ENCODE data around the gene KDELR3.
"Not testable (repeated sequence)": the region's sequence is repeated elsewhere in the genome, so short reads cannot be mapped to it uniquely, and the experiment has no call there.

Gene KDELR3

GRCh38 chr22:38456841-38457699, 10.8 kb upstream of the KDELR3 start:
- no peak for DNase-seq (ENCODE audit: low read depth)

GRCh38 chr22:38460426-38460840, 7.5 kb upstream of the KDELR3 start:
- DNase-seq (ENCODE audit: low read depth) = no peak

GRCh38 chr22:38461057-38461413, 6.9 kb upstream of the KDELR3 start:
- no peak for DNase-seq (ENCODE audit: low read depth)

GRCh38 chr22:38461414-38462081, 6.3 kb upstream of the KDELR3 start:
- DNase-seq (ENCODE audit: low read depth) = peak; percentile 23

- no peak for DNase-seq (ENCODE audit: low read depth)
These were observed 4.7 kb upstream of the KDELR3 start for GRCh38 chr22:38462960-38463784.

- no peak for DNase-seq (ENCODE audit: low read depth)
These were observed 2.8 kb upstream of the KDELR3 start for GRCh38 chr22:38464992-38465672.

- no peak for DNase-seq (ENCODE audit: low read depth)
These were observed 2.0 kb upstream of the KDELR3 start for GRCh38 chr22:38465673-38466490.

GRCh38 chr22:38467438-38467903, 425 bp upstream of the KDELR3 start:
- DNase-seq (ENCODE audit: low read depth) = no peak

- no peak for DNase-seq (ENCODE audit: low read depth)
These were observed 778 bp downstream of the KDELR3 start for GRCh38 chr22:38468443-38469305.

- DNase-seq (ENCODE audit: low read depth) = no peak
These were observed 1.4 kb downstream of the KDELR3 start for GRCh38 chr22:38469306-38469781.

- not testable (repeated sequence) for DNase-seq (ENCODE audit: low read depth)
These were observed 2.3 kb downstream of the KDELR3 start for GRCh38 chr22:38470179-38470578.

GRCh38 chr22:38471237-38471636, 3.3 kb downstream of the KDELR3 start:
- no peak for DNase-seq (ENCODE audit: low read depth)

GRCh38 chr22:38474003-38474607, 6.2 kb downstream of the KDELR3 start:
- DNase-seq (ENCODE audit: low read depth) = no peak

GRCh38 chr22:38477585-38477984, 9.7 kb downstream of the KDELR3 start:
- DNase-seq (ENCODE audit: low read depth) = no peak

- no peak for DNase-seq (ENCODE audit: low read depth)
These were observed 11.4 kb downstream of the KDELR3 start for GRCh38 chr22:38479096-38479837.

- no peak for DNase-seq (ENCODE audit: low read depth)
These were observed 13.4 kb downstream of the KDELR3 start for GRCh38 chr22:38481162-38481870.

- DNase-seq (ENCODE audit: low read depth) = no peak
These were observed 14.0 kb downstream of the KDELR3 start for GRCh38 chr22:38481871-38482332.

Measured in activated T-cell treated with anti-CD3 and anti-CD28 coated beads for 1 hour (primary cell).